Activated CD8-positive, alpha-beta T cell treated with anti-CD3 and anti-CD28 coated beads for 36 hours (primary cell): ENCODE results near the gene PTPRJ. TPM values are rescaled to one million over a fixed set of nuclear protein-coding genes. Genes with fewer than 3 reads are reported as not detected.

Source experiments
- ATAC-seq: fragments of 200-7000 bp; cut with Tn5 transposase; one replicate; pipeline ENCODE4 v1.10.0; 2021; ENCODE audit warnings: mild to moderate bottlenecking, moderate library complexity
- CTCF ChIA-PET: fragments of 350-600 bp; sonication (Branson Sonifier 250); formaldehyde crosslinking; loops from one replicate; lab custom pipeline; 2021; ENCODE audit warnings: antibody characterized with exemption; lab: Charles Lee
- POLR2A ChIA-PET: fragments of 350-600 bp; sonication (Branson Sonifier 250); formaldehyde crosslinking; loops from one replicate; lab custom pipeline; 2021; ENCODE audit warnings: antibody characterized with exemption; lab: Charles Lee
- DNase-seq: peaks from one replicate; pipeline ENCODE4 v3.0.0-alpha.2; 2020
- H3K27ac Mint-ChIP-seq: one replicate; pipeline ENCODE4 v1.8.0; 2021; ENCODE audit warnings: mild to moderate bottlenecking, mixed read lengths
- H3K27me3 Mint-ChIP-seq: one replicate; pipeline ENCODE4 v1.8.0; 2021; ENCODE audit warnings: mixed read lengths
- H3K36me3 Mint-ChIP-seq: one replicate; pipeline ENCODE4 v1.8.0; 2021; ENCODE audit warnings: low read depth, mixed read lengths
- H3K4me1 Mint-ChIP-seq: one replicate; pipeline ENCODE4 v1.8.0; 2021; ENCODE audit warnings: low read depth, mixed read lengths
- H3K4me3 Mint-ChIP-seq: one replicate; pipeline ENCODE4 v1.8.0; 2021; ENCODE audit warnings: mild to moderate bottlenecking, moderate library complexity, mixed read lengths
- H3K9me3 Mint-ChIP-seq: one replicate; pipeline ENCODE4 v1.8.0; 2021; ENCODE audit warnings: mixed read lengths
- intact Hi-C: fragments of 100-400 bp; cut with micrococcal nuclease; formaldehyde crosslinking; loops from one replicate; pipeline ENCODE4 v1.10.0; 2022
- total RNA-seq, 2 experiments: library from RNA; stranded (reverse); gene quantifications; one replicate each; pipeline ENCODE4 v1.2.3, GENCODE V29; 2021
- TF ChIP-seq, protein P1 (sequence below): fragments of 200-600 bp; IDR thresholded peaks from one replicate; pipeline ENCODE4 v1.8.0; 2022; ENCODE audit warnings: antibody characterized with exemption, mild to moderate bottlenecking

The PTPRJ gene
- total RNA-seq, 2 experiments from 2014 or later = 21.5 to 23.4 TPM

DNA sequence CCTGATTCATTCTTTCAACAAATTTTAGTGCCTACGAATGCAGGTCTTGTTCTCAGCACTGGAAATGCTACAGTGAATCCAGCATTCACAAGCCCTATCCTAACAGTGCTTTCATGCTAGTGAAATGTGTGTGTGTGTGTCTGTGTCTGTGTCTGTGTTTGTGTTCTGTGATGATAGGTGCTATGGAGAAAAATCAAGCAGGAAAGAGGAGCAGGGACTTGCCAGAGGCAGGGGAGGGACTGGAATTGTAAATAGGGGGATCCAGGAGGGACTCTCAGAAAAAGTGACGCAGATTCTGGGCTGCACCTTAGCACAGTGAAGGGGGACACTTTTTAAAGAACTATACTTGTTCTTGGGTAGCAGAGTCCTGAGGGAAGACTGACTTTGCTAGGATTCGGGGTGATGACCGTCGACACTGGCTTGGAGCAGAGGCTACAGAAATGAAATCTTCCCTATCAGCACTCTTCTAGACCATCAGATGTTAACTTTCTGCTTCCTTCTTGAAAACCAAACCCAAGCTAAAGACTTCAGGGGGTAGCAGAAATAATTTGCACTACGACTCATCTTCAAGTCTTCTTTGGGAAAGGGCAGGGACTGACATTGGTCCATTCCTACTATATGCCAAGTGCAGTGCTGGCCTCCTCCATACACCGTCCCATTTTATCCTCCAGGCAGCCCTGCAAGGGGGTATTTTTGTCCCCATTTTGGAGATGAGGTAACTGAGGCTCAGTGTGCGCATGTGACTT lies 39.3 kb upstream of the PTPRJ start:
- POLR2A ChIA-PET = no interaction called here
- no peak for ATAC-seq
- H3K9me3 Mint-ChIP-seq = no peaks in the 10 kb centered on the region
- intact Hi-C loops = no loop called here
- H3K27ac Mint-ChIP-seq = peak overlapping the region; percentile 39
- H3K27me3 Mint-ChIP-seq = no peaks in the 10 kb centered on the region
- peaks cover 13% of the 10 kb centered on the region for H3K4me1 Mint-ChIP-seq
- TF ChIP-seq, protein P1, sequence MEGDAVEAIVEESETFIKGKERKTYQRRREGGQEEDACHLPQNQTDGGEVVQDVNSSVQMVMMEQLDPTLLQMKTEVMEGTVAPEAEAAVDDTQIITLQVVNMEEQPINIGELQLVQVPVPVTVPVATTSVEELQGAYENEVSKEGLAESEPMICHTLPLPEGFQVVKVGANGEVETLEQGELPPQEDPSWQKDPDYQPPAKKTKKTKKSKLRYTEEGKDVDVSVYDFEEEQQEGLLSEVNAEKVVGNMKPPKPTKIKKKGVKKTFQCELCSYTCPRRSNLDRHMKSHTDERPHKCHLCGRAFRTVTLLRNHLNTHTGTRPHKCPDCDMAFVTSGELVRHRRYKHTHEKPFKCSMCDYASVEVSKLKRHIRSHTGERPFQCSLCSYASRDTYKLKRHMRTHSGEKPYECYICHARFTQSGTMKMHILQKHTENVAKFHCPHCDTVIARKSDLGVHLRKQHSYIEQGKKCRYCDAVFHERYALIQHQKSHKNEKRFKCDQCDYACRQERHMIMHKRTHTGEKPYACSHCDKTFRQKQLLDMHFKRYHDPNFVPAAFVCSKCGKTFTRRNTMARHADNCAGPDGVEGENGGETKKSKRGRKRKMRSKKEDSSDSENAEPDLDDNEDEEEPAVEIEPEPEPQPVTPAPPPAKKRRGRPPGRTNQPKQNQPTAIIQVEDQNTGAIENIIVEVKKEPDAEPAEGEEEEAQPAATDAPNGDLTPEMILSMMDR = no peak
- no peaks in the 10 kb centered on the region for H3K36me3 Mint-ChIP-seq
- CTCF ChIA-PET = interaction anchor here (3.3 kb wide), 1 partner anchor 167 kb away, joined by 14 read pairs; no protein-coding TSS in a partner anchor
- H3K4me3 Mint-ChIP-seq = no peak overlapping the region
- no peak for DNase-seq

DNA sequence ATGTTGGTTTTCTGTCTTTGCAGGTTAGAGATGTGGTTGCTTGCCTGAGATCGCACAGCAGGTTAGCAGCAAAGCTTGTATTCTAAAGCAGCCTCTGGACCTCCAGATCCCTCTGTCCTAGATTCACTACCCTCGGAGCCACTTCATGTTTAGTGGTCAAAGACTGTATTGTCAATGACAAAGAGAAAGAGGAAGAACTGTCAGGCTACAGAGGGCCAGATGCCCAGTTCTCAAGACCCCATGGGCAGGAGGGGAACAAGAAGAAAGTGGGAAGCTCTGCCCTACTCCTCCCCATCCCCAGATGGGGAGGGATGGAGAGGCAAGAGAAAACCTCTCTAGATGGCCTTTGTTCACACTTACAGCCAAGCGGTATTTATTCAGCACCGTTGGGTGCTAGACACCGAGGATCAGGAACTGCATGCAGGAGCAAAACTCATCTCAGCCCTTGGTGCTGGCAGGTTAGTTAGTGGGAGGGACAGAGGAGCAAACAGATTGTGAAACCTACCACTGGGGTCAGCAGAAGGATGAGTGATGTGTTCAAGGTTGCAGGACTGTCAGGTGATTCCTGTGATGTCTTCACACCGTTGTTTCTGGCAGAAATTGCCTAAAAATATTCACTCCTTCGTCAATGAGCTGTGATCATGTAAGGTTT lies 38.3 kb upstream of the PTPRJ start:
- H3K4me1 Mint-ChIP-seq = peaks cover 22% of the 10 kb centered on the region
- intact Hi-C loops = no loop called here
- no peak for ATAC-seq
- no peak for DNase-seq
- H3K27me3 Mint-ChIP-seq = no peaks in the 10 kb centered on the region
- H3K36me3 Mint-ChIP-seq = no peaks in the 10 kb centered on the region
- POLR2A ChIA-PET = interaction anchor here (0.7 kb wide), 1 partner anchor 64 kb away, joined by 3 read pairs; no protein-coding TSS in a partner anchor
- H3K27ac Mint-ChIP-seq = no peak overlapping the region
- no peak overlapping the region for H3K4me3 Mint-ChIP-seq
- CTCF ChIA-PET = interaction anchor here (3.3 kb wide), 1 partner anchor 166 kb away, joined by 14 read pairs; no protein-coding TSS in a partner anchor
- TF ChIP-seq, protein P1 = no peak
- no peaks in the 10 kb centered on the region for H3K9me3 Mint-ChIP-seq

DNA sequence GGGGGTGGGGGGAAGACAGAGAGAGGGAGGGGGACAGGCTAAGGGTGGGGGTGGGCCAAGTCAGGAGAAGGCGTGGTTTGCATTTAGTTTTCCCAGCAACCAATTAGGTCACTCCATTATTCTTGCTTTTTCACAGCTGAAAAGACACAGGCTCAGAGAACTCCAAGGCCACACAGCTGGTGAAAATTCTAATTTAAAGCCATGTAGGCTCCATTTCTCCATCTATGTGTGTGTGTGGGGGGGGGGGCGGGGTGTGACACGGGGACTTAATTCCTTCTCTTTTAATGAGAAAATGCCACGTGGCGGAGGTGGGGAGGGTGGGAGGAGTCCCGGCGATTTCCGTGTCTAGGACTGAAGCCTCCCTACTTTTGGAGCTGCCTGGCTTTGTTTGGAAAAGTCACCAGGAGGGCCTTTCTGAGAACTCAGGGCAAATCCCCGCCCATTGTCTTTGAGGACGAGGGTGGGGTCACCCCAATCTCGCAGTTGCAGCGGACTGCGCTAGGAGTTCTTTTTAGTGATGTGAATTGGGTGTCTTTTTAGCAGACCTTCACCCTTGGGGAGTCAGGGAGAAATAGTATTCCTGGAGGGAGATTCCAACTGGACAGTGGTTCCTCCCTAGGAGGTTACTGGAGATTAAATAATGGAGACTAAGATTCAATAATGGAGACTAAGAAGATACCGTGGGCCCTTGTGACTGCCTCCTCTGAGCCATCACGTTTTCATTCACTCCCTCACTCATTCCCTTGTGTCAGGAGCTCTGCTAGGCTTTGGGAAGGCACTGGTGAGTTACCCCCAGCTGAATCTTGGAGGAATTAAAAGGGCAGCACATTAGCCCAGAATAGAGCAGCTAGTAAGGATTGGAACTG lies 36.4 kb upstream of the PTPRJ start:
- Mint-ChIP-seq H3K9me3 (no peaks in the 10 kb centered on the region), H3K4me1 (peaks cover 26% of the 10 kb centered on the region), H3K36me3 (no peaks in the 10 kb centered on the region), H3K27ac (no peak overlapping the region), H3K4me3 (no peak overlapping the region), H3K27me3 (no peaks in the 10 kb centered on the region)
- POLR2A ChIA-PET = no interaction called here
- intact Hi-C loops = no loop called here
- TF ChIP-seq, protein P1 = no peak
- DNase-seq (no peak), ATAC-seq (no peak)
- CTCF ChIA-PET = interaction anchor here (5.9 kb wide), 1 partner anchor 8 kb away, joined by 37 read pairs; no protein-coding TSS in a partner anchor

DNA sequence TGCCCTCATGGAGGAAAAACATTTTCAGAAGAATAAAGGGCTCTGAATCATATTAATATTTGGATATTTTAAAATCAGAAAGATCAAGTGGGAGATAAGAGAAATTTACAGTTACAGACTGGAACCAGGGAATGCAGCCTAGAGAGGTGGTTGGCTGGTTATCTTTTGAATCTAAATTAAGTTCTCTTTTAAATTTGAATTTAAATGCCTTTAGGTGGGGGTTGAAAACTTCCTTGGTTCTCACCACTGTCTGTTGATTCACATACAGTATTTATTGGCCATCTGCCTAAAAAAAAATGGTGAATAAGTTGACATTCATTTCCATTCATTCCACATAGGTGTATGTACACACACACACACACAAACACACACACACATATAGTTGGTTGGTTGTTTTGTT lies 35.7 kb upstream of the PTPRJ start:
- no peak for ATAC-seq
- CTCF ChIA-PET = interaction anchor here (5.9 kb wide), 1 partner anchor 9 kb away, joined by 37 read pairs; no protein-coding TSS in a partner anchor

More for the DNA sequence above, 35.7 kb upstream of the PTPRJ start:
- H3K9me3 Mint-ChIP-seq = no peaks in the 10 kb centered on the region
- H3K36me3 Mint-ChIP-seq = no peaks in the 10 kb centered on the region
- intact Hi-C loops = no loop called here
- no peak overlapping the region for H3K27ac Mint-ChIP-seq
- H3K4me1 Mint-ChIP-seq = peaks cover 27% of the 10 kb centered on the region
- POLR2A ChIA-PET = no interaction called here
- no peak for DNase-seq
- H3K4me3 Mint-ChIP-seq = no peak overlapping the region
- TF ChIP-seq, protein P1 = no peak
- H3K27me3 Mint-ChIP-seq = no peaks in the 10 kb centered on the region
